Measurements from ENCODE around the gene PRKAR1B.

PRKAR1B gene

DNA sequence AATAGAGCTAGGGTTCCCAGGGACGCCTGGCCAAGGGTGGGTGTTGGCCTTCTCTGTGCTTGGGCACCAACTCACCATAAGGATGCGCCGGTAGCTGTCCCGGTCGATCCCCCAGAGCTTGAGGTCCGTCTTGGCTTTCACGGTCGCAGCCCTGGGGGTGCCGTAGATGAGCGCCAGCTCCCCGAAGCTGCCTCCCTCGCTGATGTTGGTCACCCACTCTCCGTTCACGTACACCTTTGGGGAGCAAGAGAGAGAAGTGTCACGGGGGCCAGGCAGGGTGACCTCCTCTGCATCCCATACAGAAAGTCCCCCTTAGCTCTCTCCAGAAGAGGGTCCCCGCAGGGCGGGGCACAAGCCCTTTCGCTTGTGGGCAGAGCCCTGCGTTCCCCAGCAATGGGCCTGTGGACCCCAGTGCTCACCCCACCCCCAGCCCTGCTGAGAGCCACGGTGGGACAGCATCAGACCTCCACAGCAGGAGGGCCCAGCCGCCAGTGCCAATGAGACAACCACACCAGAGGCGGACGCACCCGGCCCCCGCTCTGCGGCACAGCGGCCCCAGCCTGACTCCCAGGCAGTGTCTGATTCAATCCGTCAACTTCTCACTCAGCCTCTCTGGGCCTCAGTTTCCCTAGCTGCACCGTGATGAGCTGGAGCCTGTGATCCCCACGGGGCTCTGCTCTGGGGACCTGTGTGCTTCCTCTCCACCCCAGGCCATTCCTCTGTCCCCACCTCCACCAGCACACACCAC, 130.8 kb downstream of the PRKAR1B start:
- DNase-seq (ENCODE audit: low read depth), result no peak
- TF ChIP-seq CTCF (conservative IDR thresholded peaks at IDR 0.05; ENCODE audit: low read depth, low read length), result no peak
- H3K4me3 ChIP-seq (ENCODE audit: low read length), result no peak overlapping the region

- no peak for TF ChIP-seq CTCF (conservative IDR thresholded peaks at IDR 0.05; ENCODE audit: low read depth, low read length)
- no peak overlapping the region for H3K4me3 ChIP-seq (ENCODE audit: low read length)
- no peak for DNase-seq (ENCODE audit: low read depth)
These were observed 131.5 kb downstream of the PRKAR1B start for GRCh38 chr7:595621-596010.

DNA sequence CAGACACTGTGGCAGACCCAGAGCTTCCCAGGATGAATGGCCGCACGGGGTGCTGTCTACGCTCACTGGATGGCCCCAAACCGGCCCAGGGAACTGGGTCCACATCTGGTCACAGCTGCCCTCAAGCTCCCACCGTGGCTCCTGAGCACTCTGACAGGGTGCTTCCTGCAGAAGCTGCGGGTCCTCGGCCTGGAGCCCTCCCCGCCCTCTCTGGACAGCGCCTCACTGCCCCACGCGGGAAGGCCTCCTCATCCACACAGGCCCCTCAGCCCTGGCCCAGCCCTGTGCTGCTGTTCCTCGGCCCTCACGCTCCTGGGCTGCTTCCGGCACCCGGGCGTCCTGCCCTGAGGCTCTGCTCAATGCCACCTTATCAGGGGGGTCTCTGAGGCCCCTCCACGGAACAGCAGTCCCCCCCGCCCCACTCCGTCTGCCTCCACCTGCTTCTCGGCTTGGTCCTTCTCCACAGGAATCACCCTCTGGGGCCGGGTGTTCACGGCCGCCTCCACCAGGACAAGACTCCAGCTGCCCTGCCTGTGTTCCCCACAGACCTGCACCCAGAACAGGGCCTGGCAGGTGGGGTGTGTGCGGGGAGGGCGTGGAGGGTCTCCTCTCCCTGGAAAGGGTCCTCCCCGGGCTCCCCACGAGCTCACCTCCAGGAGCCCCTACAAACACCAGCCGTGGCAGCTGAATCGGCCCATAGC, 132.0 kb downstream of the PRKAR1B start:
- no peak for DNase-seq (ENCODE audit: low read depth)
- H3K4me3 ChIP-seq (ENCODE audit: low read length), result no peak overlapping the region
- TF ChIP-seq CTCF (conservative IDR thresholded peaks at IDR 0.05; ENCODE audit: low read depth, low read length), result no peak

DNA sequence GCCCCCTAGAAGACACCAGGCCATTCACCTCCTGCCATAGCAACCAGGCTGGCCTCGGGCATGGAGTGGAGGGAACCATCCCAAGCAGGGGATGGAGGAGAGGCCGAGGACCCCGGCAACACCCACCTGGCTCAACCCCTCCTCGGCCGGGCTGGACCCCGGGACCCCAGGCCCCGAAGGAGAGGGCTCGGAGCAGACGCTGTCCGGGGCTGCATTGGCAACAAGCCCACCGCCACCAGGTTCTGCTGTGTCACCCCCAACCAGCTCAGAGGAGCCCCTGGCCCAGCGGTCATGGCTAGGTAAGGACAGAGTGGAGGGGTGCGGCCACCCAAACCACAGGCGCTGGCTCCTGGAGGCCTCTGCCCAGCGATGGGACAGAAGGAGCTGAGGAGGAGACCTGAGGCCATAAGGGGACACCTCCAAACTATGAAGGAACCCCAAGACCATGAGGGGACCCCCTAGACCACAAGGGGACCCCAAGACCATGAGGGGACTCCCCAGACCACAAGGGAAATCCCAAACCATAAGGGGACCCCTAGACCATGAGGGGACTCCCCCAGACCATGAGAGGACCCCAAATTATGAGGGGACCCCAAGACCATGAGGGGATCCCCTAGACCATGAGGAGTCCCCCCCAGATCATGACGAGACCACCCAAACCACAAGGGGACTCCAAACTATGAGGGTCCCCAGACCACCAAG, 132.7 kb downstream of the PRKAR1B start:
- DNase-seq (ENCODE audit: low read depth), result no peak
- TF ChIP-seq CTCF (conservative IDR thresholded peaks at IDR 0.05; ENCODE audit: low read depth, low read length), result no peak
- no peak overlapping the region for H3K4me3 ChIP-seq (ENCODE audit: low read length)

- no peak for TF ChIP-seq CTCF (conservative IDR thresholded peaks at IDR 0.05; ENCODE audit: low read depth, low read length)
- no peak overlapping the region for H3K4me3 ChIP-seq (ENCODE audit: low read length)
- no peak for DNase-seq (ENCODE audit: low read depth)
These were observed 133.6 kb downstream of the PRKAR1B start for GRCh38 chr7:593324-594115.

- DNase-seq (ENCODE audit: low read depth), result no peak
- no peak for TF ChIP-seq CTCF (conservative IDR thresholded peaks at IDR 0.05; ENCODE audit: low read depth, low read length)
- H3K4me3 ChIP-seq (ENCODE audit: low read length), result no peak overlapping the region
These were observed 135.0 kb downstream of the PRKAR1B start for GRCh38 chr7:591856-592628.
